C4-2B (cell line): Measurements from ENCODE around the gene CNPPD1.

ENCODE experiments used
- CTCF ChIP-seq: fragments of 450-650 bp; conservative IDR thresholded peaks from 2 replicates; pipeline ENCODE4 v1.5.1; 2017; ENCODE audit warnings: mild to moderate bottlenecking
- ZFX ChIP-seq: fragments of 450-650 bp; IDR thresholded peaks from 2 replicates; pipeline ENCODE4 v1.6.1; 2017

- TF ChIP-seq CTCF: no peak
- TF ChIP-seq ZFX: no peak
Measured at GRCh38 chr2:219205981-219206327, 29.2 kb upstream of the CNPPD1 start.
